Omental fat pad (tissue), 4 donors: ENCODE measurements around the gene RNF208. TPM values are rescaled to one million over a fixed set of nuclear protein-coding genes. Genes with fewer than 3 reads are reported as not detected.

ENCODE experiments used
- ATAC-seq: fragments of 150-250 bp; one replicate; pipeline ENCODE4 v1.9.1; 2016; ENCODE audit warnings: mild to moderate bottlenecking, moderate library complexity; ENCODE audit not compliant: low FRiP score
- DNase-seq: peaks from one replicate; pipeline ENCODE4 v3.0.0-alpha.2; 2019; ENCODE audit warnings: low spot score
- total RNA-seq, 4 donors: library from RNA; depleted of rRNA; stranded (reverse); fragments of >200 nt; gene quantifications; one replicate each; pipeline ENCODE4 v1.1.0, GENCODE V29; 2016
- TF ChIP-seq, protein P1 (sequence below), 3 donors: fragments of 450-650 bp; IDR thresholded peaks; one replicate each; pipeline ENCODE4 v1.5.1; 2016 to 2017; ENCODE audit warnings: antibody characterized with exemption in 3 of 3, mild to moderate bottlenecking in 3 of 3, moderate library complexity in 2 of 3

Gene RNF208
- total RNA-seq, 4 donors from 2014 or later, result 0.65 to 1.0 (median 0.72) TPM; not detected in 1

DNA sequence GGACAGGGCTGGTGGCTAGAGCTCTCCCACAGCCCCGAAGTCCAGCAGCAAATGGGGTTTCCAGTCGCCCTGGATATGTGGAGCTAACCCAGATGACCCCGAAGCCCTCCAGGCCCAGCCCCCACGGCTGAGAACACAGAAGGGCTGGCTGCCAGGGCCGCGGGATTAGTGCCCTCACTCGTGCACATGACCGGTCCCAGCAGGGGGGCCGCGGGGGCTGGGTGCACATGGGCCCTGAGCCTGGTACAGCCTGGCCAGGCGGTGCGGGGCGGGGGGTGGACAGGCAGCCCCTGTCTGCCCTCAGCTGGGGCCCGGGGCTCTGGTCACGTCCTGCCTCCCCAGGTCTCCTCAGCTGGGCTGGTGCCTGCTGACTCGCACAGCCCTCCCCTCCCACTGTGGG, 27.7 kb downstream of the RNF208 start:
- ATAC-seq (no peak), DNase-seq (no peak)
- TF ChIP-seq, protein P1, sequence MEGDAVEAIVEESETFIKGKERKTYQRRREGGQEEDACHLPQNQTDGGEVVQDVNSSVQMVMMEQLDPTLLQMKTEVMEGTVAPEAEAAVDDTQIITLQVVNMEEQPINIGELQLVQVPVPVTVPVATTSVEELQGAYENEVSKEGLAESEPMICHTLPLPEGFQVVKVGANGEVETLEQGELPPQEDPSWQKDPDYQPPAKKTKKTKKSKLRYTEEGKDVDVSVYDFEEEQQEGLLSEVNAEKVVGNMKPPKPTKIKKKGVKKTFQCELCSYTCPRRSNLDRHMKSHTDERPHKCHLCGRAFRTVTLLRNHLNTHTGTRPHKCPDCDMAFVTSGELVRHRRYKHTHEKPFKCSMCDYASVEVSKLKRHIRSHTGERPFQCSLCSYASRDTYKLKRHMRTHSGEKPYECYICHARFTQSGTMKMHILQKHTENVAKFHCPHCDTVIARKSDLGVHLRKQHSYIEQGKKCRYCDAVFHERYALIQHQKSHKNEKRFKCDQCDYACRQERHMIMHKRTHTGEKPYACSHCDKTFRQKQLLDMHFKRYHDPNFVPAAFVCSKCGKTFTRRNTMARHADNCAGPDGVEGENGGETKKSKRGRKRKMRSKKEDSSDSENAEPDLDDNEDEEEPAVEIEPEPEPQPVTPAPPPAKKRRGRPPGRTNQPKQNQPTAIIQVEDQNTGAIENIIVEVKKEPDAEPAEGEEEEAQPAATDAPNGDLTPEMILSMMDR (IDR thresholded peaks at IDR 0.05), result no peak

DNA sequence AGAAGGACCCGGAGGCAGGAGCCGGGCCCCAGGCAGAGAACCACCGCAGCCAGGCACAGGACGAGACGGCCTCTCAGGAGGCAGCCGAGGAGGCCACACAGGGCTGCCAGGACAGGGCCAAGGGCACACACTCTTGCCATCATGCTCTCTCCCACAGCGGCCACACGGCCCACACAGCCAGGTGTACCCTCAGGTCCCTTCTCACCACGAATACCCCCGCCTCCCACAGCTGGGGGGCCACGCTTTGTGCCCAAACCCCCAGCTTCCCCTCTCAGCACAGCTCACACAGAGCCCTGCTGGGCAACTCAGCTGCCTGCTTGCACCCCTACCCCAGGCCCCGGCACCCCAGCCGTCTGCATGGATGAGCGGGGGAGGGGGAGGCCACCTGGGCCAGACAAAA, 28.3 kb downstream of the RNF208 start:
- no peak for DNase-seq
- TF ChIP-seq, protein P1 (IDR thresholded peaks at IDR 0.05), result no peak
- no peak for ATAC-seq

DNA sequence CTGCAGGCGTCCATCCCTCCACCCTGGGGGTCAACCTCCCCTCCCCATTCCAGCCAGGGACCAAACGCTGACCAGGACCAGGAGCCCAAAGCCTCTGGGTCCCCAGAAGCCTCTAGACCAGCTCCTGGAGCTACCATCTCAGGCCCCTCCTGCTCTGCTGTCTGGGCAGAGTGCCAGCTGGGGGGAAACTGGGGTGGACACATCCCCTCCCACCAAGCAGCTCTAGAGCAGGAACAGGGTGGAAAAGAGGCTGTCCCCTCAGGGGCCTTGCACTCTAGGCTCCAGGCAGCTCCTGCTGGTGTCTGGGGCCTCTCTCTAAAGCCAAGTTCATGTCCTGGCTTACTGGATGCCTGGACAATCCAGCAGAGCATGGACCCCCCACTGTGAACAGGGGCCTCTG, 29.2 kb downstream of the RNF208 start:
- DNase-seq (no peak), ATAC-seq (no peak)
- TF ChIP-seq, protein P1 (IDR thresholded peaks at IDR 0.05), result no peak

DNA sequence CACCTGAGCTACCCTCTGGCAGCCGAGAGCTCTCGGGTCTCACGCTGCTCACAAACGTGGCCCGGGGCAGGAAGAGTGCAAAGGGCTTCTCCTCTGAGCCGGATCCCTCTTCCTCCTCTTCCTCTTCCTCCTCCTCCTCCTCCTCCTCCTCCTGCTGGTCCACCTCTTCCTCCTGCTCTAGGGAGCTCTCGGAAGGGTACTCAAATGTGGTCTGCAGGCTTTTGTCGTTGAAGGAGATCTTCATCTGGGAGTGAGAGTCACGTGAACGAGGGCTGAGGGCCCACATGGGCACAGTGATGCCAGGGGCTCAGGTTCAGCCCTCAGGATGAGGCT, 29.6 kb downstream of the RNF208 start:
- DNase-seq, result no peak
- no peak for ATAC-seq
- TF ChIP-seq, protein P1 (IDR thresholded peaks at IDR 0.05), result no peak

DNA sequence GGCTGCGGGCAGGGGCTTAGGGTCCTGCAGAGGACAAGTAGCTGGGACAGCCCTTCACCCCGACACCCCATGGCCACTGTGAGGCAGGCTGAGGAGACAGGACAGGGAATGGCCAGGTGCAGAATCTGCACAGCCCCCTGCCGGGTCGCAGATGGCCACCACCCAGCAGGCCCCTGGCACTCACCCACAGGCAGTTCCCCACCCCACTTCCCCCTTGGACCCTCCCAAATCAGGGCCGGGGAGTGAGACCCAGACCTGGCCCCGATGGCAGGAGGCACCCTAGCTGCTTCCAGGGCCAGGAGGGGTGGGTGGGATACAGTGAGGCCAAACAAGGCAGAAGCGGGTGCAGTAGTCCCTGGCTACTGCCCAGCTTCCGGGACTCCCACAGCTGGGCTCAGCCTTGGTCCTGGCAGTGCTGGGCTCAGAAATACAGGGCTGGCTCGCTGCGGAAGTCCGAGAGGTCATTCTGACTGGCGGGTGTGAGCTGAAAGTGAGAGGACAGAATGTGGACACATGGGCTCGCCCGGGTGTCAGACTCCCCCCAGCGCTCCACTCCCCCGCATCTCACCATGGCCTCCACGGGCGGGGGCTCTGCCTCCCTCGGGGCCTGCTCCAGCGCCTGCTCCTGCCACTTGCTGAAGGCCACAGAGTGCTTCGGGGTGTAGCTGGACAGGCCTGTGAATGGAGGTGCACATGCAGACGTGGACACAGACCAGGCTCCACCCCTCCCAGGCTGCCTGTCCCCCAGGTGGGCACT, 30.2 kb downstream of the RNF208 start:
- no peak for ATAC-seq
- DNase-seq, result no peak
- TF ChIP-seq, protein P1 (IDR thresholded peaks at IDR 0.05), result no peak

DNA sequence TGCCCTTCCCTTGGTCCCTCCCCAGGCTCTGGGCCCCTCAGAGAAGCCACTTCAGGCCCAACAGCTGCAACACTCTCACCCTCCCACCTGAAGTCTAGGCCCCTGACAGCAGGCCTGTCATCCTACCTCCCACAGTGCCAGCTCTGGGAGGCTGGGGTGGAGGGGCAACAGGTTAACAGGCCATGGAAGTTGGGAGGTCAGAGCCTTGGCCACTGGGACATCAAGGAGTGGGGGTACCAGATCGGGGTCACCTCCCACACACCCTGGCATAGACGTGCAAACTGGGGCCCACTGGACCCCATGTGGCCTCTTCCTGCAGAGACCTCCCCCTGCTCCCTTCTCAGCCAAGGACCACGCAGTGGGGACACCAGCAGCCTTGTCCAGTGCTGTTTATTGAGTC, 30.8 kb downstream of the RNF208 start:
- TF ChIP-seq, protein P1 (IDR thresholded peaks at IDR 0.05), result no peak
- ATAC-seq, result no peak
- DNase-seq, result no peak

DNA sequence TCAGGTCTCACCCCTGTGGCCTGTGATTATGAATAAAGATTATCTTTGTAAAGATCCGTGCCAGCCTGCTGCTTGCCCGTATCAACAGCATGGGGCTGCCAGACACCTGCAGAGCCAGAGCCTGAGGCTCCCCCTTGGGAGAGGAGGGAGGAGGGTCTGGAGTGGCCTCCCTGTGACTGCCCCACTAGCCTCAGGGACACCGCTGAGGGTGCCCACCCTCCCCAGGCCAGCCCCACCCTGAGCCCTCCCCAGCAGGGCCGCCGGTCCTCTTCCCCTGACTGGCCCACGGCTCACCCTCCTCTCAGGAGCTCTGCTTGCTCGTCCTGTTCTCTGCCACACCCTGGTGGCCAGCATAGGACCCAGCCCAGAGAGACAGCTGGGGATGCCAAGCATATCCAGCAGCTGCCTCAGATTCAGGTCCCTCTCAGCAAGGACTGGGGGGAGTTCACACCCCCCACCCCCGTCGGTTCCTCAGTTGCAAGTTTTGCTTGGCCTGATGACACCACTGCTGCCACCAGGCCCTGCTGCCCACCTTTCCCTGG, 31.7 kb downstream of the RNF208 start:
- TF ChIP-seq, protein P1 (IDR thresholded peaks at IDR 0.05), result no peak
- ATAC-seq (no peak), DNase-seq (no peak)
